Measurements from ENCODE around the gene LIN37. TPM values are rescaled to one million over a fixed set of nuclear protein-coding genes. Genes with fewer than 3 reads are reported as not detected.
A peak's percentile ranks its signal among the peaks of the same experiment; 100 is the strongest.

Gene LIN37
- total RNA-seq, 1 experiment from 2014 or later, result 11.3 TPM

DNA sequence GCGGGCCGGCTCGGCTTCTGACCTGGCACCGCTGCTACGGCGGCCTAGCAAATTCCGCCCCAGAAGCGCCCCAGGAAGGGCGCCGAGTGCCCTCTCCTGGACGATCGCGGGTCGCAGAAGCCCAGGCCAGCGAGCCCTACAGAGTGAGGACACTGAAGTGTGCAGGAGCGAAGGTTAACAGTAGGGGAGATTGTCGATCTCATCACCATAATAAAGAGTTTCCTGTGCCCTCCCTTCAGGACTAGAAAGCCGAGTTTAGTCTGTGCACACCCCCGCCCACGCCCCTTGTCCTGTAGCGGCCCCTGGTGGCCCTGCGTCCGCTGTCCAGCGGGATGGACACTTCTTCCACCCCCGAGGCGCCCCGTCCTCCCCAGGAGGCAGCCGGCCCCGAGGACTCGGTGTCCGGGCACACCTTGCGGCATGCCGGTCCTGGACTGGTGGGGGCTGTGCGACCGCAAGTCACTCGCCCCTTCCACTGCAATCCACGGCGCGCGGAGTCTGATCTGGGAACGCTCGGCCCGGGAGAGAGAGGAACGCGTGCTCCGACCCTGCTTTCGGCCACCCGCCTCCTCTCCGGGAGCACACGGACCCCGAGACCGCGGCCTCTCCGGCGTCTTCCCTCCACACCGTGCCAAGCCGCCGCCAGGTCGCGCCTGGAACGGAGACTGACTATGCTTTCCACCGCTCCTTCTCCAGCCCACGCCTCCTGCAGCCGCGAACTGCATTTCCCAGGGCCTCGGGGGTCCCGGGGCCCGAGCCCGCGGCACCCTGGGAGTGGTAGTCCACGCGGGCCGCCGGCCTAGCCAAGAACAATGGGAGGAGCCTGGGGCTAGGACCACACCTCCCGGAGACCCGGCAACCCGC lies 31.3 kb upstream of the LIN37 start:
- Histone ChIP-seq H3K27ac (ENCODE audit: low read depth, low read length, poor library complexity, severe bottlenecking) (peak overlapping the region; percentile 89), H3K4me3 (ENCODE audit: low read depth, low read length, poor library complexity, severe bottlenecking) (peak overlapping the region; percentile 96), H3K4me1 (ENCODE audit: insufficient read depth, low read length, poor library complexity, severe bottlenecking) (peaks cover 8% of the 10 kb centered on the region), H3K36me3 (ENCODE audit: insufficient read depth, low read length, poor library complexity, severe bottlenecking) (peaks cover 16% of the 10 kb centered on the region), H3K27me3 (replicated peaks; ENCODE audit: insufficient read depth, low read depth, low read length, poor library complexity) (no peaks in the 10 kb centered on the region), H3K9me3 (ENCODE audit: low read depth, low read length, poor library complexity, severe bottlenecking) (no peaks in the 10 kb centered on the region)
- DNase-seq (ENCODE audit: low spot score), result peak; percentile 98
- TF ChIP-seq, protein P1, sequence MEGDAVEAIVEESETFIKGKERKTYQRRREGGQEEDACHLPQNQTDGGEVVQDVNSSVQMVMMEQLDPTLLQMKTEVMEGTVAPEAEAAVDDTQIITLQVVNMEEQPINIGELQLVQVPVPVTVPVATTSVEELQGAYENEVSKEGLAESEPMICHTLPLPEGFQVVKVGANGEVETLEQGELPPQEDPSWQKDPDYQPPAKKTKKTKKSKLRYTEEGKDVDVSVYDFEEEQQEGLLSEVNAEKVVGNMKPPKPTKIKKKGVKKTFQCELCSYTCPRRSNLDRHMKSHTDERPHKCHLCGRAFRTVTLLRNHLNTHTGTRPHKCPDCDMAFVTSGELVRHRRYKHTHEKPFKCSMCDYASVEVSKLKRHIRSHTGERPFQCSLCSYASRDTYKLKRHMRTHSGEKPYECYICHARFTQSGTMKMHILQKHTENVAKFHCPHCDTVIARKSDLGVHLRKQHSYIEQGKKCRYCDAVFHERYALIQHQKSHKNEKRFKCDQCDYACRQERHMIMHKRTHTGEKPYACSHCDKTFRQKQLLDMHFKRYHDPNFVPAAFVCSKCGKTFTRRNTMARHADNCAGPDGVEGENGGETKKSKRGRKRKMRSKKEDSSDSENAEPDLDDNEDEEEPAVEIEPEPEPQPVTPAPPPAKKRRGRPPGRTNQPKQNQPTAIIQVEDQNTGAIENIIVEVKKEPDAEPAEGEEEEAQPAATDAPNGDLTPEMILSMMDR (conservative IDR thresholded peaks at IDR 0.05; ENCODE audit: low read depth, low read length), result peak; percentile 87
- no peak for TF ChIP-seq EZH2 (IDR thresholded peaks at IDR 0.05; ENCODE audit: borderline replicate concordance, low read depth, low read length, poor library complexity, severe bottlenecking)
- POLR2A ChIA-PET (ENCODE audit: low non-redundant PET), result no interaction called here
- CTCF ChIA-PET, result no interaction called here
- intact Hi-C loops (cut with micrococcal nuclease; ENCODE audit: unreplicated experiment), result loop anchor here (2.0 kb wide), 2 partner anchors 22 to 168 kb away; no protein-coding TSS in a partner anchor
- BruUV-seq (replicated peaks), result no TSS peak

DNA sequence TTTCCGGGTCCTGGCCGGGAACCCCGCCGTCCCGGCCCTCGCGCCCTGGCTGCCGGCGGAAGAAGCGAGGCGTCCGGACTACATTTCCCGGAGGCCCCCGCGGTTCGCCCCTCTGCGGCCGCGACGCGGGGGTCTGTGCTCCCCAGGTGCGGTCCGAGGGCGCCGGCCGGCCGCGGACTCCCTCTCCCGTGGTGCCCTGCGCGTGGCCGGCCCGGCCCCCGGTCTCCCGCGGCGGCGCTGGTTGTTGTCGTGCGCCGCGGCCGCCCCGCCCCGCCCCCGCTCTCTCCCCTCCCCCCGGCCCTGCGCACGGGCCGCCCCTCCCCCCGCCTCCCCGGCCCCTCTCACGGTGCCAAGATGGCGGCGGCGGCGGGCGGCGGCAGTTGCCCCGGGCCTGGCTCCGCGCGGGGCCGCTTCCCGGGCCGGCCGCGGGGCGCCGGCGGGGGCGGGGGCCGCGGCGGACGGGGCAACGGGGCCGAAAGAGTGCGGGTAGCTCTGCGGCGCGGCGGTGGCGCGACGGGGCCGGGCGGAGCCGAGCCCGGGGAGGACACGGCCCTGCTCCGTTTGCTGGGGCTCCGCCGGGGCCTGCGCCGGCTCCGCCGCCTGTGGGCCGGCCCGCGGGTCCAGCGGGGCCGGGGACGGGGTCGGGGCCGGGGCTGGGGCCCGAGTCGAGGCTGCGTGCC lies 30.6 kb upstream of the LIN37 start, which contains the start of gene KMT2B:
Gene KMT2B, plus strand, starts transcription at position 339 of the 680 bp plus-strand sequence. Its CDS starts 16 bp downstream, at position 355.
- POLR2A ChIA-PET (ENCODE audit: low non-redundant PET), result no interaction called here
- Histone ChIP-seq H3K27me3 (replicated peaks; ENCODE audit: insufficient read depth, low read depth, low read length, poor library complexity) (no peaks in the 10 kb centered on the region), H3K27ac (ENCODE audit: low read depth, low read length, poor library complexity, severe bottlenecking) (peak within 1 kb of the TSS; percentile 90), H3K4me3 (ENCODE audit: low read depth, low read length, poor library complexity, severe bottlenecking) (peak within 1 kb of the TSS; percentile 96), H3K9me3 (ENCODE audit: low read depth, low read length, poor library complexity, severe bottlenecking) (no peaks in the 10 kb centered on the region), H3K36me3 (ENCODE audit: insufficient read depth, low read length, poor library complexity, severe bottlenecking) (peaks cover 23% of the 10 kb centered on the region), H3K4me1 (ENCODE audit: insufficient read depth, low read length, poor library complexity, severe bottlenecking) (peaks cover 8% of the 10 kb centered on the region)
- intact Hi-C loops (cut with micrococcal nuclease; ENCODE audit: unreplicated experiment), result loop anchor here (2.0 kb wide), 2 partner anchors 23 to 169 kb away; no protein-coding TSS in a partner anchor
- no peak for DNase-seq (ENCODE audit: low spot score)
- CTCF ChIA-PET, result no interaction called here
- no TSS peak for BruUV-seq (replicated peaks)
- TF ChIP-seq, protein P1 (conservative IDR thresholded peaks at IDR 0.05; ENCODE audit: low read depth, low read length), result no peak
- TF ChIP-seq EZH2 (IDR thresholded peaks at IDR 0.05; ENCODE audit: borderline replicate concordance, low read depth, low read length, poor library complexity, severe bottlenecking), result no peak

GRCh38 chr19:35718345-35719041 lies 29.9 kb upstream of the LIN37 start:
- peaks cover 8% of the 10 kb centered on the region for H3K4me1 ChIP-seq (ENCODE audit: insufficient read depth, low read length, poor library complexity, severe bottlenecking)
- POLR2A ChIA-PET (ENCODE audit: low non-redundant PET), result no interaction called here
- peak overlapping the region; percentile 90 for H3K27ac ChIP-seq (ENCODE audit: low read depth, low read length, poor library complexity, severe bottlenecking)
- H3K36me3 ChIP-seq (ENCODE audit: insufficient read depth, low read length, poor library complexity, severe bottlenecking), result peaks cover 30% of the 10 kb centered on the region
- TF ChIP-seq, protein P1 (conservative IDR thresholded peaks at IDR 0.05; ENCODE audit: low read depth, low read length), result no peak
- no peak for TF ChIP-seq EZH2 (IDR thresholded peaks at IDR 0.05; ENCODE audit: borderline replicate concordance, low read depth, low read length, poor library complexity, severe bottlenecking)
- no peaks in the 10 kb centered on the region for H3K27me3 ChIP-seq (replicated peaks; ENCODE audit: insufficient read depth, low read depth, low read length, poor library complexity)
- no TSS peak for BruUV-seq (replicated peaks)
- intact Hi-C loops (cut with micrococcal nuclease; ENCODE audit: unreplicated experiment), result no loop called here
- CTCF ChIA-PET, result no interaction called here
- no peaks in the 10 kb centered on the region for H3K9me3 ChIP-seq (ENCODE audit: low read depth, low read length, poor library complexity, severe bottlenecking)
- peak overlapping the region; percentile 96 for H3K4me3 ChIP-seq (ENCODE audit: low read depth, low read length, poor library complexity, severe bottlenecking)
- DNase-seq (ENCODE audit: low spot score), result peak; percentile 35
